Measurements from ENCODE around the gene KCNAB2.

KCNAB2 gene

GRCh38 chr1:6045561-6045960 lies at the start of gene KCNAB2:
Gene KCNAB2, plus strand, starts transcription at chr1:6045888. Its CDS starts 5,649 bp downstream, at chr1:6051537.
- DNase-seq: no peak

DNA sequence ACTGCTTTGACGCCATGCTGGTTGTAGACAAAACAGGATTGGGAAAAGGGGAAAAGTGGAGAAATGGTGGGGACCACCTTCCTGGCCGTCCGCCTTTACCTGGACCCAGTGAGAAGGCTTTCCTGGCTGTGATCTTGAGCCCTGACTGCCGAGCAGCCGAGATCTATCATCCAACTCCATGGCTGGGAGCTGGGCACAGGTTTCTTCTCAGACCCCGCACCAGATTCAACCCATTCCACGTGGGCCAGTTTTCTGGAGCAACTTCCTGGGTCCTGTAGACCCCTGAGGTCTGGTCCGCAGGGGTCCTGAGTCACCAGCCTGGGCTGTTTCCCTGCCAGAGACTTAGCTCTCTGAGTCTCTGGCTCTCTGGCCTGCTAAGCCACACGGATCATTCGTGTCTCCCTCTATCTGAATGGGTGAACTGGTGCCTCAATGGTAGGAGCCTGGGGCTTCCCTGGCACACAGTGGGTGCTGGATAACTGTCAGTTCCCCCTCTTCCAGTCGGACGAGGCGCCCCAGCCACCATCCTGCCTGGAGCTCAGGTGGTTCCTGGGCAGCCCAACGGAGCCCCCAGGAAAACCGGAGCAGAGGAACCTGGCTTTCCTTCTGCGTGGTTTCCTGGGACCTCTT lies 48.9 kb upstream of the KCNAB2 start:
- DNase-seq: no peak

- DNase-seq: no peak
Measured at GRCh38 chr1:5997316-5997715, 48.4 kb upstream of the KCNAB2 start.

GRCh38 chr1:5998051-5998905 lies 47.4 kb upstream of the KCNAB2 start:
- no peak for DNase-seq

GRCh38 chr1:5998906-5999301 lies 46.8 kb upstream of the KCNAB2 start:
- no peak for DNase-seq

- DNase-seq: no peak
Measured at GRCh38 chr1:5999711-6000443, 45.8 kb upstream of the KCNAB2 start.

GRCh38 chr1:6000444-6001288 lies 45.0 kb upstream of the KCNAB2 start:
- no peak for DNase-seq

DNA sequence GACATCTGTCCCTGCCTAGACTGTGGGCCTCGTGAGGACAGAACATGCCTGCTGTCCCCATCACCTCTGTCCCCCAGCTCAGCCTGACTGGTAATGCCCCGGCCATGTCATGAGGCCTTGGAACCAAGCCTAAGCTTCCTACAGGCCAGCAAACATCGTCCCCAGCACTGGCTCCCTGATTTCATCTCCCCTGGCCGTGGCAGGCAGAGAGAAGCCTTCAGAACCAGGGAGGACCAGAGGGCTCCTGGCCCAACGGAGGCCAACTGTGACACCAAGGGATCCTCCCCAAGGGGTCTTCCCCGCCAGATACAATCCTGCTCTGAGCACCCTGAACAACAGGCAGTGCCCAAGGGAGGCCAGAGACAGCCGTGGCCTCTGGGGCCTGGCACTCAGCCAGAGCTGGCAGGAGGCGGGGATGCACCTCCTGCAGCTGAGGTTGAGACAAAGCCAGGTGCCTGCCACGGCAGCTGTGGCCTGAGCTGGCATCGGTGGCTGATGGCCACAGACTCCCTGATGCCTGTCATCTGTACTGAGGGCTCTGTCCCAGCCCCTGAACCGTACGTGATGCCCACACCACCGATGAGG lies 43.6 kb upstream of the KCNAB2 start:
- DNase-seq: no peak

- DNase-seq: no peak
Measured at GRCh38 chr1:6002714-6003501, 42.8 kb upstream of the KCNAB2 start.

- DNase-seq: no peak
Measured at GRCh38 chr1:6003568-6004411, 41.9 kb upstream of the KCNAB2 start.

DNA sequence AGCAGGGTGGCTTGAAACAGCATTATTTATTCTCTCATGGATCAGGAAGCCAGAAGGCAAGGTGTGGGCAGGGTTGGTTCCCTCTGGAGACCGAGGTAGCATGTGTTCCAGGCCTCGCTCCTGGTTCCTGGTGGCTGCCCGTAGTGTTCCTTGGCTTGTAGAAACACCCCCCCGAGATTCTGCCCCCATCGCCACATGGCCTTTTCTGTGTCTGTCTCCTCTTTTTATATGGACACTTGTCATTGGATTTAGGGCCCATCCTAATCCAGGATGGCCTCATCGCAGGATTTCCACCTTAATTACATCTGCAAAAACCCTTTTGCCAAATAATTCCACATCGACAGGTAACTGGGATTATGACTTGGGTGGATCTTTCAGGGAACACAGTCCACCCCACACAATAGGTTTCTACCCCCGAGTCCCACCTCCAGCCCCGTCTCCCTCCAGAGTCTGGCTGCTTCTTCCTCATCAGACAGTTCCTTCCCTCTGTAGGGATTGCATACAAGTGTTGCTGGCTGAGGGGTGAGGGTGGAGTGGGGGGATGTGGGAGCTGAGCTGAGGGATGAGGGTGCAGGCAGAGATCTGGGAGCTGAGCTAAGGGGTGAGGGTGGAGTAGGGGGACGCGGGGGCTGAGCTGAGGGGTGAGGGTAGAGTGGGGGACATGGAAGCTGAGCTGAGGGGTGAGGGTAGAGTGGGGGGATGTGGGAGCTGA lies 41.1 kb upstream of the KCNAB2 start:
- DNase-seq: no peak

GRCh38 chr1:6005276-6005917 lies 40.3 kb upstream of the KCNAB2 start:
- DNase-seq: no peak

DNA sequence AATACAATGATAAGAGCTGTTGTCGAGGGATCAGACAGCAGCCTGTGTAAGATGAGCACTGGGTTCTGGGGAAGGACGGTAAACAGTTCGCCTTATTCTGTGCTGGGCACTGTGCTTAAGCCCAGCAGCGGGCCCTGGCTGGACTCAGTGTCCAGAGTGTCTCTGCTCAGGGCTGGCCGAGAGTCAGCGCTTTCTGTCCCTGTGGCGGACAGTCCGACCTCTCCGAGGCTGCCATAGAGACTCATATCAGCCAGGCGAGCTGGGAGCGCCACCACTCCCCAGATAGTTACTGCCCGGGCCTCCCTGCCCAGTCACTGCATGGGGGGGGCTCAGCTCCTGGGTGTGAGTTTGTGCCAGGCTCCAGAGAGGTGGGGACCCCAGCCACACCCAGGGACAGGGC lies 38.8 kb upstream of the KCNAB2 start:
- no peak for DNase-seq

DNA sequence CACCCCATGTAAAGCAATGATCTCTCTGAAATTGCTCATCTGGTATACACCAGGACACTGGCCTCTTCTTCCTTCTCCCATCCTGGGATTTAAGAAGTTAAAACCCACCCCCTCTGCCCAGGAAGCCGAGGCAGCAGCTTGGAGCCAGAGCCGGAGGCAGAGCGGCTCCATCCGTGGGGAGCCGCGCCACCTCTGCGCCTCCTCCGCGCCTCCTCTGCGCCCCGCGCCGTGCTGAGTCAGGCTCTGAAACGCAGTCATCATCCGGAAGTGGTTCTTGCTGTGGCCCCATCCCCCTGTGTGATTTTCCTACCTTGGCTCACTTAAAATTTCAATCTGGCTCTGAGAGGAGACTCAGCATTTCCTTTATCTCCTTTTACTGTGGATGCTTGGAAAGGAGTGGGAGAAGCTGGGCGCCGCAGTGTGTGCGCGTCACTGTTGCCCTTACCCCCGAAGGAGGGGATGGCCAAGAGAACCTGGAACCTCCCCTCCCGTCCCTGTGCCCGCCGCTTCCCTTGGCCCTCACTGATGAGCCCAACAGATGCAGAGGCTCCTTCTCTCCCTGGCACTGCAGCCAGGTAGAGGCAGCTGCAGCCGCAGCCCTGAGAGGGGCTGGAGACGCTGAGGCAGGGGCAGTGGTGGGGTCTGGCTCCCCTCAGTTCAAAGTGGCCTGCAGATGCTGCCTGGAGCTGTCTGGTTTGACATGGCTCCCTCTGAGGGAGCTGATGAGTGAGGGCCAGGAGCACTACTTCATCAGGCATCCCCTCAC lies 38.2 kb upstream of the KCNAB2 start:
- peak; percentile 5 for DNase-seq

DNA sequence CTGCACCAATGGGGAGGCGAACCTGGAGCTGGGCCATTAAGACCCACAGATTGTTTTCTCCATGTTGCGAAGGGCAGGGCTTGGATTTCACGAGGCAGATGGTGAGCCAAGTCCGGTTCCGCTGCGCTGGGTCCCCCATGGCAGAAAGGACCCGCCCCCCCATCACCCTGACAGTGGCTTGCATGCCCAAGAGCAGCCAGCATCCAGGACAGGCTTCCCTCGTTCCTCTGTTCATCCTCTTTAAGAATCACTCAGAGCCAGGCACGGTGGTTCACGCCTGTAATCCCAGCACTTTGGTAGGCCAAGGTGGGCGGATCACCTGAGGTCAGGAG lies 37.6 kb upstream of the KCNAB2 start:
- no peak for DNase-seq

DNA sequence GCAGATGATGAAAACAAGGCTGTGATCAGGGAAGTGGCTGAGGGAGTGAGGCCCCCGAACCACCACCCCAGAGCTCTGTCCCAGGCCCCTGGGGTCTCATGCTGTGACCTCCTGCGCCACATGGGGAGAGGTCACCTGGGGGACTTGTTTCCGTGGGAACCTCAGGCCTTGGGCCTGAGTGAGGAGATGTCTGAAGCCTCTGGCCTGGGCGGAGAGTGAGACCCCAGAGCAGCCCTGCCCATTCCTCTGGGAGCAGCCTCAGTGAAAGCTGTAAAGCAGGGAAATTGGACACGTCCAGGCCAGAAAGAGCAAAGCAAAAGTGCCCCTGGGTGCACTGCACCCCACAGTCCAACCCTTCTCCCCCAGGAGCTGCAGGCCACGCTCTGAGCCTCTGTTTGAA lies 37.0 kb upstream of the KCNAB2 start:
- no peak for DNase-seq

- no peak for DNase-seq
Measured at GRCh38 chr1:6009120-6010040, 36.3 kb upstream of the KCNAB2 start.

DNA sequence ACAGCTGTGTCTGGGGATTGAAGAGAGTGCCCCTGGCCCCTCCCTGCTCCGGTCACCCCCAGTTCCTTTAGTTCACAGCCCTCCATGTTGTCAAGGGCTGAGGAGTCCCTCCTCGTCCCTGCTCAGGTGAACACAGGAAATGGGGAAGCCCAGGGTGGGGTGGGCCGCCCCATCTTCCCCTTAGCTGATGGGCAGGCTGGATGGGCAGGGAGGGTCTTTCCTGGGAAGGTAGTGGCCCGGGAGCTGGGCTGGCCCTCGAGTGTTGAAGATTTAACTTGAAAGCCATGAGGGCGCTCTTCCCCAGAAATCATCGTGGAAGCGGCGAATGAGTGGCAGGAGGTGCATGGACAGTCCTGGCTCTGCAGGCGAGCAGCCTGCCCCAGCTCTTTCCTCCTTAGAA lies 35.1 kb upstream of the KCNAB2 start:
- DNase-seq: no peak
